T-helper 2 cell treated with Interferon-gamma antibody and Interleukin-4, amounts not matched to agents 100 ng/mL and 5 ng/mL, for 36 hours (primary cell): Measurements from ENCODE around the gene MARCHF11. TPM values are rescaled to one million over a fixed set of nuclear protein-coding genes. Genes with fewer than 3 reads are reported as not detected.

ENCODE experiments used
- intact Hi-C: fragments of 100-400 bp; cut with micrococcal nuclease; formaldehyde crosslinking; loops from one replicate; pipeline ENCODE4 v1.15.1; 2023
- total RNA-seq: library from RNA; stranded (reverse); gene quantifications from 2 replicates; pipeline ENCODE4 v1.2.3, GENCODE V29; 2022

Gene MARCHF11, protein sequence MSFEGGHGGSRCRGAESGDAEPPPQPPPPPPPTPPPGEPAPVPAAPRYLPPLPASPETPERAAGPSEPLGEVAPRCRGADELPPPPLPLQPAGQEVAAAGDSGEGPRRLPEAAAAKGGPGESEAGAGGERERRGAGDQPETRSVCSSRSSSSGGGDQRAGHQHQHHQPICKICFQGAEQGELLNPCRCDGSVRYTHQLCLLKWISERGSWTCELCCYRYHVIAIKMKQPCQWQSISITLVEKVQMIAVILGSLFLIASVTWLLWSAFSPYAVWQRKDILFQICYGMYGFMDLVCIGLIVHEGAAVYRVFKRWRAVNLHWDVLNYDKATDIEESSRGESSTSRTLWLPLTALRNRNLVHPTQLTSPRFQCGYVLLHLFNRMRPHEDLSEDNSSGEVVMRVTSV
- total RNA-seq = not detected in 2 replicates

DNA sequence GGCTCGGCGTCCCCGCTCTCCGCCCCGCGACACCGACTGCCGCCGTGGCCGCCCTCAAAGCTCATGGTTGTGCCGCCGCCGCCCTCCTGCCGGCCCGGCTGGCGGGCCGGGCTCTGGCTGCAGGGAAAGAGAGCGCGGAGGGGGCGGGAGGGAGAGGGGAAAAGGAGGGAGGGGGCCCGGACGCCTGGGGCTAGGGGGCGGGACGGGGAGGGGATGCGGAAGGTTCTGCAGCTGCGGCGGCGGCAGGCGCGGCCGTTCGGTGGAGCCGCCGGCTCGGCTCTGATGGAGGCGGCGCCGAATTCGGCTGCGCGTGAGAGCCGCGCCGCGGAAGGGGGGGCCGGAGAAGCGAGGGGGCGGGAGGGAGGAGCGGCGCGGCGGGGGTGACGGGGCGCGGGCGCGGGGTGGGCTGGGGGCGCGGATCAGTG is at the start of gene MARCHF11:
TSS of gene MARCHF11 (minus strand) at position 281 of the 425 bp plus-strand sequence. CDS start at position 65, 216 bp downstream.
- intact Hi-C loops = no loop called here

- intact Hi-C loops = no loop called here
These were observed 46.3 kb upstream of the MARCHF11 start for GRCh38 chr5:16225927-16226326.

DNA sequence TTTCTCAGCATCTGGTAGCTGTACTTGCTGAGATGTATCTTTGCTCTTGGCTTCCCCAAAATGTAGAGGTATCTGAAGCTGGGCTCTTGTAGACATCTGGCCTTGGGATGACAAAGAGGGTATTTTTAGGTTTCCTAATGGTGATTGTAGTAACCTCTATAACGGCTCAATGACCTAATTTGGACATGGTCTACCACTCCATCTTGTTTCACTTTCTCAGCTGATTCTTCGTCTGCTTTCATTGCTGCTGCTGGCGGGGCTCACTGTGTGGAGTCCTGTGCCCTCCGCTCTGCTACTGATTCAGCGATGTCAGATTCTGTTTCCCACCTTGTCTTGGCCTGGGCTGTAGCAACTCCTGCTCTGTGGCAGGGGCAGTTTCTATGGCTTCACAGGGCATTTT is 12.7 kb upstream of the MARCHF11 start:
- intact Hi-C loops = no loop called here

DNA sequence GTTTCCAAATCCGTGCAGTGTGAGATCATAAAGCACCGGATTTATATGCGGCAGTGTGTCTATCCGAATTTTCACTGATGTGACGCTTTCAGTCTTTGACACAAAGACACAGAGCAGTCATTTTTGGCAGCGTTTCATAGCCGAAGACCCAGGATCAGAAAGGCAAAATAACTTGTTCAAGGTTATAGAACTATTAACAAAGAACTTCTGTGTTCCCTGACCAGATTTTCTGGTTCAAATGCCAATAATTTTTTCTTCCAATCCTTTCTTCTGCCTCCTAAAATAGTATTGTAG is 1.1 kb upstream of the MARCHF11 start:
- intact Hi-C loops = no loop called here

- intact Hi-C loops = no loop called here
These were observed 571 bp upstream of the MARCHF11 start for GRCh38 chr5:16179936-16180788.

DNA sequence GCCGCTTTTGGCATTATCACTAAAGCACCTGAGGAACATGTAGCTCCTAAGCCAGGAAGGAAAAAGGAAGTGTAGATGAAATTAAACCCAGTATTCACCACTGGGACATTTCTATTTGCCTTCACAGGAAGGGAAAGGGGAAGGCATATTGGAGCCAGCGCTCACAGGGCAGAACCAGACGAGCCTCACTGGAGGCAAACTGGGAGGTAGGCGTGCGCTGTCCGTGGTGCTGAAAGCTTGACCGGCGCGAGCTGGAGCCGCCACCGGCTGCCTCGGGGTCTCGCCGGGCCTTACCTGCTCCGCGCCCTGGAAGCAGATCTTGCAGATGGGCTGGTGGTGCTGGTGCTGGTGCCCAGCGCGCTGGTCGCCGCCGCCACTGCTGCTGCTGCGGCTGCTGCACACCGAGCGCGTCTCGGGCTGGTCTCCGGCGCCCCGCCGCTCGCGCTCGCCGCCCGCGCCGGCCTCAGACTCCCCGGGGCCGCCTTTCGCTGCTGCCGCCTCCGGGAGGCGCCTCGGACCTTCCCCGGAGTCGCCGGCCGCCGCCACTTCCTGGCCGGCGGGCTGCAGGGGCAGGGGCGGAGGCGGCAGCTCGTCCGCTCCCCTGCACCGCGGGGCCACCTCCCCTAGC is 732 bp downstream of the MARCHF11 start:
- intact Hi-C loops = no loop called here

GRCh38 chr5:16169550-16169949 is 10.0 kb downstream of the MARCHF11 start:
- intact Hi-C loops = no loop called here

GRCh38 chr5:16160706-16161105 is 18.9 kb downstream of the MARCHF11 start:
- intact Hi-C loops = loop anchor here (1.0 to 5.0 kb wide), 2 partner anchors 296 to 392 kb away; no protein-coding TSS in a partner anchor

- intact Hi-C loops = loop anchor here (1.0 to 5.0 kb wide), 2 partner anchors 297 to 393 kb away; no protein-coding TSS in a partner anchor
These were observed 20.0 kb downstream of the MARCHF11 start for GRCh38 chr5:16159636-16160035.

DNA sequence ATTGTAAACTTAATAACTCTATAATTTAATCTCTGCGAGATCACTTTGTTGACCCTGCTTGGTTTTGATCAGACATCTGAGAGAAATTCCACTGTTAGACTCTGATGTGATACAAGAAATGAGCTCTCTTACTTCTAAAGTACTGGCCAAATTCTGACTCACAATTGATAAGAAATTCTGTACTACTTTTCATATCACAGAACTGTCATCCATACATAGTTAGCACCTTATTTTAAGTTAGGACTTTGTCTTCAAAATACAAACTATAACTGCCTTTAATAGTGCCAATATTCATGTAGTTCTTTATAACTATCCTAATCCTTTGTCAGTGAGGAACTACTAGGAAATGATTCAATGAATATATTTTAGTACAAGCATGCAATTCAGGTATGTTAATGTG is 23.4 kb downstream of the MARCHF11 start:
- intact Hi-C loops = no loop called here

GRCh38 chr5:16152601-16153568 is 26.7 kb downstream of the MARCHF11 start:
- intact Hi-C loops = no loop called here

DNA sequence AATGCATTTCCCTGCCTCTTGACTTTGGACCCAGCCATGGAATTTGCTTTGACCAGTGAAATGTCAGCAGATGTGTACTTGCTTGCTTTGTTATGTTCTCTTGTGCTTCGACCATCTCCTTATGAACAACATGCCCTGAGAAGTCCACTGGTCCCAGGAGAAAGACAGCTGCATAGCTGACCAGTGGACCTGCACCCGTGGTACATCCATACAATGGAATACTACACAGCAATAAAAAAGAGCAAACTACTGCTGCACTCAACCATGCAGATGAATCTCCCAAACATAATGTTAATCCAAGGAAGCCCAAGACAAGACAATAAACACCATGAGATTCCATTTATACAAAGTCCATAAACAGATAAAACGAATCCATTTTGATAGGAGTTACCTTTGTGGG is 30.0 kb downstream of the MARCHF11 start:
- intact Hi-C loops = no loop called here

GRCh38 chr5:16147179-16147900 is 32.3 kb downstream of the MARCHF11 start:
- intact Hi-C loops = no loop called here

GRCh38 chr5:16144416-16144815 is 35.2 kb downstream of the MARCHF11 start:
- intact Hi-C loops = no loop called here

GRCh38 chr5:16143361-16144049 is 36.1 kb downstream of the MARCHF11 start:
- intact Hi-C loops = no loop called here

GRCh38 chr5:16140944-16141343 is 38.6 kb downstream of the MARCHF11 start:
- intact Hi-C loops = no loop called here

GRCh38 chr5:16140417-16140816 is 39.2 kb downstream of the MARCHF11 start:
- intact Hi-C loops = no loop called here

GRCh38 chr5:16137177-16137576 is 42.4 kb downstream of the MARCHF11 start:
- intact Hi-C loops = no loop called here

GRCh38 chr5:16135506-16135905 is 44.1 kb downstream of the MARCHF11 start:
- intact Hi-C loops = no loop called here
